Neural progenitor cell (in vitro differentiated cells): ENCODE results near the gene SLC16A12. TPM values are rescaled to one million over a fixed set of nuclear protein-coding genes. Genes with fewer than 3 reads are reported as not detected.

Source experiments
- DNase-seq: peaks from one replicate; pipeline ENCODE4 v3.0.0-alpha.2; 2016; ENCODE audit warnings: low spot score
- H2AFZ ChIP-seq: fragments of 200-600 bp; sonication (generic); replicated peaks from 2 replicates; pipeline ENCODE4 v1.6.1; 2016; ENCODE audit warnings: antibody characterized with exemption
- H3F3A ChIP-seq: fragments of 200-600 bp; sonication (generic); 2 replicates; pipeline ENCODE4 v1.6.1; 2016; ENCODE audit warnings: antibody characterized with exemption, low read depth
- H3K27ac ChIP-seq: fragments of 200-600 bp; sonication (generic); 2 replicates; pipeline ENCODE4 v1.5.1; 2016; ENCODE audit warnings: mild to moderate bottlenecking
- H3K27me3 ChIP-seq: fragments of 200-600 bp; sonication (generic); 2 replicates; pipeline ENCODE4 v1.6.1; 2016; ENCODE audit warnings: mild to moderate bottlenecking, moderate library complexity
- H3K36me3 ChIP-seq: fragments of 200-600 bp; sonication (generic); 2 replicates; pipeline ENCODE4 v1.5.1; 2016
- H3K4me1 ChIP-seq: fragments of 200-600 bp; sonication (generic); 2 replicates; pipeline ENCODE4 v1.6.1; 2016; ENCODE audit warnings: mixed run types
- H3K4me2 ChIP-seq: fragments of 200-600 bp; sonication (generic); 2 replicates; pipeline ENCODE4 v1.6.1; 2016
- H3K4me3 ChIP-seq: fragments of 200-600 bp; sonication (generic); 2 replicates; pipeline ENCODE4 v1.5.1; 2016
- H3K79me2 ChIP-seq: fragments of 200-600 bp; sonication (generic); 2 replicates; pipeline ENCODE4 v1.6.1; 2016; ENCODE audit warnings: low read depth
- H3K9ac ChIP-seq: fragments of 200-600 bp; sonication (generic); 2 replicates; pipeline ENCODE4 v1.6.1; 2016
- H3K9me3 ChIP-seq: fragments of 200-600 bp; sonication (generic); 2 replicates; pipeline ENCODE4 v1.5.1; 2016; ENCODE audit warnings: low read depth
- H4K20me1 ChIP-seq: fragments of 200-600 bp; sonication (generic); 2 replicates; pipeline ENCODE4 v1.6.1; 2016; ENCODE audit warnings: low read depth
- H3K27ac Mint-ChIP-seq: 3 replicates; pipeline ENCODE4 v1.8.0; 2021; ENCODE audit warnings: mixed read lengths
- H3K27me3 Mint-ChIP-seq: 2 replicates; pipeline ENCODE4 v1.8.0; 2022; ENCODE audit warnings: low read depth, mild to moderate bottlenecking, inconsistent platforms, moderate library complexity, mixed read lengths; ENCODE audit not compliant: insufficient read depth
- H3K36me3 Mint-ChIP-seq: 3 replicates; pipeline ENCODE4 v1.8.0; 2021; ENCODE audit warnings: mixed read lengths
- H3K4me1 Mint-ChIP-seq: 3 replicates; pipeline ENCODE4 v1.8.0; 2021; ENCODE audit warnings: mixed read lengths
- H3K4me3 Mint-ChIP-seq: 3 replicates; pipeline ENCODE4 v1.8.0; 2021; ENCODE audit warnings: mild to moderate bottlenecking, moderate library complexity, mixed read lengths
- H3K9me3 Mint-ChIP-seq: 3 replicates; pipeline ENCODE4 v1.8.0; 2020; ENCODE audit warnings: mixed read lengths
- CTCF ChIP-seq: fragments of 200-600 bp; sonication (generic); IDR thresholded peaks from 2 replicates; pipeline ENCODE4 v1.5.1; 2017; ENCODE audit warnings: antibody characterized with exemption, mild to moderate bottlenecking
- EZH2 ChIP-seq: fragments of 200-600 bp; sonication (generic); IDR thresholded peaks from 2 replicates; pipeline ENCODE4 v1.6.1; 2017; ENCODE audit warnings: antibody characterized with exemption, mild to moderate bottlenecking, moderate library complexity
- EZH2phosphoT487 ChIP-seq: fragments of 200-600 bp; sonication (generic); IDR thresholded peaks from 2 replicates; pipeline ENCODE4 v1.6.1; 2017; ENCODE audit warnings: antibody characterized with exemption
- total RNA-seq: library from RNA; depleted of rRNA; stranded (reverse); fragments of >200 nt; gene quantifications from 2 replicates; pipeline ENCODE4 v1.2.3, GENCODE V29; 2015; ENCODE audit warnings: low replicate concordance

Gene SLC16A12
- total RNA-seq, 1 donor from 2014 or later, result not detected

DNA sequence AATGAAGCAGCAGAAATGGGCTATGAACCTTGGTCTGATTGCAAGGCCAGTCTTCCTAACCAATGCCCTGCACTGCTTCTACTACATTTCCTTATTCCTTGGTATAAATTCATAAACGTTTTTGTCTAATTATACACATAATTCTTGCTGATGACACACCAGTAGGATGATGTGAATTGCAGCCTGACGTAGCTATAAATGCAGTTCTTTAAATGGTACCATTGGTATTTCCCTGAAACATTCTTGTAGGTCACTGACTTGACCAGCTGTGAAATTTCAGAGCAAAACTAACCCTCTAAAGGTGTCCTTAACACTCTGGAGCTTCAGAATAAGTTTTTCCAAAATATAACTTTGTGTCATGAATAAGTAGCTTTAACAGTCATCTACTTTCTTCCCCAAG is 70.2 kb downstream of the SLC16A12 start:
- no peaks in the 10 kb centered on the region for H3F3A ChIP-seq

GRCh38 chr10:89463846-89464537 is 71.4 kb downstream of the SLC16A12 start:
- Histone ChIP-seq H2AFZ (no peak overlapping the region), H3K9ac (no peak overlapping the region), H3K4me2 (no peak overlapping the region), H3K36me3 (no peaks in the 10 kb centered on the region), H3K79me2 (no peaks in the 10 kb centered on the region), H3K27ac (no peak overlapping the region), H3K4me3 (no peak overlapping the region), H3K9me3 (no peaks in the 10 kb centered on the region), H4K20me1 (no peaks in the 10 kb centered on the region), H3K4me1 (no peaks in the 10 kb centered on the region), H3K27me3 (no peaks in the 10 kb centered on the region), H3F3A (no peaks in the 10 kb centered on the region)
- no peak for TF ChIP-seq EZH2phosphoT487
- no peak for TF ChIP-seq CTCF
- no peak for DNase-seq
- H3K4me1 Mint-ChIP-seq, result peaks cover 2% of the 10 kb centered on the region
- H3K9me3 Mint-ChIP-seq, result no peaks in the 10 kb centered on the region
- no peak overlapping the region for H3K27ac Mint-ChIP-seq
- H3K4me3 Mint-ChIP-seq, result no peak overlapping the region
- H3K36me3 Mint-ChIP-seq, result no peaks in the 10 kb centered on the region
- no peaks in the 10 kb centered on the region for H3K27me3 Mint-ChIP-seq

More for the DNA sequence above, 70.2 kb downstream of the SLC16A12 start:
- no peaks in the 10 kb centered on the region for H3K36me3 Mint-ChIP-seq
- Histone ChIP-seq H3K4me3 (no peak overlapping the region), H3K27ac (no peak overlapping the region), H3K27me3 (no peaks in the 10 kb centered on the region), H3K4me2 (no peak overlapping the region), H3K9me3 (no peaks in the 10 kb centered on the region), H3K79me2 (no peaks in the 10 kb centered on the region), H3K4me1 (no peaks in the 10 kb centered on the region), H3K9ac (no peak overlapping the region), H3K36me3 (no peaks in the 10 kb centered on the region), H2AFZ (no peak overlapping the region), H4K20me1 (no peaks in the 10 kb centered on the region)
- no peak overlapping the region for H3K4me3 Mint-ChIP-seq
- no peak for DNase-seq
- no peak overlapping the region for H3K27ac Mint-ChIP-seq
- TF ChIP-seq EZH2phosphoT487 (no peak), EZH2 (no peak), CTCF (no peak)
- H3K9me3 Mint-ChIP-seq, result no peaks in the 10 kb centered on the region
- peaks cover 2% of the 10 kb centered on the region for H3K4me1 Mint-ChIP-seq
- H3K27me3 Mint-ChIP-seq, result no peaks in the 10 kb centered on the region

GRCh38 chr10:89458784-89459183 is 76.6 kb downstream of the SLC16A12 start:
- Histone ChIP-seq H3K79me2 (no peaks in the 10 kb centered on the region), H3K4me2 (no peak overlapping the region), H3K36me3 (no peaks in the 10 kb centered on the region), H3K4me3 (no peak overlapping the region), H3K9ac (no peak overlapping the region), H4K20me1 (no peaks in the 10 kb centered on the region), H3K4me1 (no peaks in the 10 kb centered on the region), H3K27ac (no peak overlapping the region), H2AFZ (no peak overlapping the region), H3K9me3 (no peaks in the 10 kb centered on the region), H3F3A (no peaks in the 10 kb centered on the region), H3K27me3 (no peaks in the 10 kb centered on the region)
- Mint-ChIP-seq H3K27ac (no peak overlapping the region), H3K4me1 (no peaks in the 10 kb centered on the region), H3K4me3 (no peak overlapping the region), H3K27me3 (peaks cover 4% of the 10 kb centered on the region), H3K9me3 (no peaks in the 10 kb centered on the region), H3K36me3 (no peaks in the 10 kb centered on the region)
- no peak for DNase-seq
- no peak for TF ChIP-seq CTCF
- TF ChIP-seq EZH2, result no peak
- no peak for TF ChIP-seq EZH2phosphoT487
